GM12873 (cell line): ENCODE results near the gene SOX8.

Experiments
- TF ChIP-seq, protein P1 (sequence below): IDR thresholded peaks from 2 replicates; pipeline ENCODE4 v1.5.1; 2012; ENCODE audit warnings: low read depth, mild to moderate bottlenecking, moderate library complexity, low read length, control low read depth; ENCODE audit not compliant: insufficient read depth; ENCODE audit errors: missing control alignments

SOX8 gene

DNA sequence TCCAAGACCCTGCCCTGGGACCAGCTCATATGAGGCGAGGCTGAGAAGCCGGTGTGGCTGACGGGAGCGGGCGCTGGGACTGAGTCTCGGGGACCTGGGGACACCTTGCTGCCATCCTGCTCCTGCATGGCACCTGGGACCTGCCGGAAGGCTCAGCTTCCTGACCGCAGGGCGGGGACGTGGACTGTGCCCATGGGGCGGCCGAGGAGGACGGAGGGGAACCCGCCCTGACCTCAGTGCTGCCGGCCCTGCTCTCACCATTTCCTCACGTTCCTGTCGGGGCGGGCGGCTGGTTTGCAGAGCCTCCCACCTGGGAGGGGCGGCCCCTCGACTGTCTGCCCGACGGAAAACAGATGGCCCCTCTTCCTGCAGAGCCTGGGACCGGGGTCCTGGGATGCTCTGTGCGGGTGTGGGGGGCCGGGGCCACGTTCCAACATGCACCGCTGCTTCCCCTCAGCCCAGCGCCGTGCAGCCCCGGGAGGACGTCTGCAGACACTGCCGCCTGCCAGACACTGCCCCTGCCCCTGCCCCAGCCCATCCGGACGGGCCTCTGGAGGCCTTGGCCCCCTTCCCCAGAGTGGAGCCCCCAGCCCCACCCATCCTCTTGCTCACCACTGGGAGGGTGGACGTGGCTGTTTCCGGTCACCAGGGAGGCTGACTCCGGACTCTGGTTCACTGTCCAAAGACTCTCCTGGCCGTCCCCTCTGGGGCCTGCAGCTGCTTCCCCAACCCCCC is 47.1 kb downstream of the SOX8 start:
- TF ChIP-seq, protein P1, sequence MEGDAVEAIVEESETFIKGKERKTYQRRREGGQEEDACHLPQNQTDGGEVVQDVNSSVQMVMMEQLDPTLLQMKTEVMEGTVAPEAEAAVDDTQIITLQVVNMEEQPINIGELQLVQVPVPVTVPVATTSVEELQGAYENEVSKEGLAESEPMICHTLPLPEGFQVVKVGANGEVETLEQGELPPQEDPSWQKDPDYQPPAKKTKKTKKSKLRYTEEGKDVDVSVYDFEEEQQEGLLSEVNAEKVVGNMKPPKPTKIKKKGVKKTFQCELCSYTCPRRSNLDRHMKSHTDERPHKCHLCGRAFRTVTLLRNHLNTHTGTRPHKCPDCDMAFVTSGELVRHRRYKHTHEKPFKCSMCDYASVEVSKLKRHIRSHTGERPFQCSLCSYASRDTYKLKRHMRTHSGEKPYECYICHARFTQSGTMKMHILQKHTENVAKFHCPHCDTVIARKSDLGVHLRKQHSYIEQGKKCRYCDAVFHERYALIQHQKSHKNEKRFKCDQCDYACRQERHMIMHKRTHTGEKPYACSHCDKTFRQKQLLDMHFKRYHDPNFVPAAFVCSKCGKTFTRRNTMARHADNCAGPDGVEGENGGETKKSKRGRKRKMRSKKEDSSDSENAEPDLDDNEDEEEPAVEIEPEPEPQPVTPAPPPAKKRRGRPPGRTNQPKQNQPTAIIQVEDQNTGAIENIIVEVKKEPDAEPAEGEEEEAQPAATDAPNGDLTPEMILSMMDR: no peak

DNA sequence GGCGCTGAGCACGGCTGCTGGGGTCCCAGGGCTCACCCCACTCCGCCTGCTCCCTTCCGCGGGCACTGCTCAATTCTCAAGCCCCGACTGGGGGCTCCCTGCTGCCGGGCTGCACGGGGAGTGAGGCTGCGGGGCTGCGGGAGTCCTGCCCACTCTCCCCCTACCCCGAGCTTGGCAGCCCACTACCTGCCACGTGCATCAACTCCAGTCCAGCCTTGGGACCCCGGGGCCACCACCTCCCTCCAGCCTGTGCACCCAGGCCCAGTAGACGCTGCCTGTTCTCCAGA is 47.6 kb downstream of the SOX8 start:
- TF ChIP-seq, protein P1: no peak

DNA sequence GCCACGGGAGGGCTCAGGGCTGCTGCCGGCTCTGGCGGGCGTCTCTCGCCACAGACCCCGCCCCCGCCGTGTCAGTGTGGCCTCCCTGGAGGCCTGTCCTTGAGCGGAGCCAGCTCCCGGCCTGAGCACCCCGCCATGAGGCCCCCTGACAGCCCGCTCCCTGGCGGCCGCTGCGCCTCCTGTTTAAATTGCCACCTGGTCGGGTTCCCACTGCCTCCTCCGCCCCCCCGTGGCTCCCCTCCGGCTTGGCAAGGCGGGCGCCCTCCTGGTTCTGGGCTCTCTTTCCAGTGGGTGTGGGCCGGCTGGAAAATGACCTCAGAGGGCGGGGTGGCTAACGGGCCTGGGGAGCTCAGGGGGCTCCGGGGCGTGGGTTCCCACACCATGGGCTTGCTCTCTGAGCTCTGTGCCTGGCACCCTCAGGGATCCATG is 48.9 kb downstream of the SOX8 start:
- TF ChIP-seq, protein P1: no peak

DNA sequence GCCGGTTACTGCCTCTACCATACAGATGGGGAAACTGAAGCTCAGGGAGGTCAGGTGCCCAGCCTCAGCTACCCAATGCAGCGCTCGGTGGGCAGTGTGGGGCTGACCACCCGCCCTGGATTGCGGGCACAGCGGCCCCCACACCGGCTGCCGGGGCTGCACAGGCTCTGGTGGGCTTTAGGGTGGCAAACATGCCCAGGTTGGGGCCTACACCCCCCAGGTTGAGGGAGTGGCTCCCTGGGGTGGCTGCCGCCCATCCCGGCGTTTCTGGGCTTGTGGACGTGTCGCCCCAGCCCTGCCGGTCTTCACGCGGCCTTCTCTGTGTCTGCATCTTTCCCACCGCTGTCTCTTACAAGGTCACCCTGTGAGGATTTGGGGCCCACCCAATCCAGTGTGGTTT is 50.1 kb downstream of the SOX8 start:
- TF ChIP-seq, protein P1: no peak

GRCh38 chr16:1032607-1033006 is 51.0 kb downstream of the SOX8 start:
- TF ChIP-seq, protein P1: no peak

- TF ChIP-seq, protein P1: no peak
Observed at GRCh38 chr16:1033128-1033679, 51.6 kb downstream of the SOX8 start.

DNA sequence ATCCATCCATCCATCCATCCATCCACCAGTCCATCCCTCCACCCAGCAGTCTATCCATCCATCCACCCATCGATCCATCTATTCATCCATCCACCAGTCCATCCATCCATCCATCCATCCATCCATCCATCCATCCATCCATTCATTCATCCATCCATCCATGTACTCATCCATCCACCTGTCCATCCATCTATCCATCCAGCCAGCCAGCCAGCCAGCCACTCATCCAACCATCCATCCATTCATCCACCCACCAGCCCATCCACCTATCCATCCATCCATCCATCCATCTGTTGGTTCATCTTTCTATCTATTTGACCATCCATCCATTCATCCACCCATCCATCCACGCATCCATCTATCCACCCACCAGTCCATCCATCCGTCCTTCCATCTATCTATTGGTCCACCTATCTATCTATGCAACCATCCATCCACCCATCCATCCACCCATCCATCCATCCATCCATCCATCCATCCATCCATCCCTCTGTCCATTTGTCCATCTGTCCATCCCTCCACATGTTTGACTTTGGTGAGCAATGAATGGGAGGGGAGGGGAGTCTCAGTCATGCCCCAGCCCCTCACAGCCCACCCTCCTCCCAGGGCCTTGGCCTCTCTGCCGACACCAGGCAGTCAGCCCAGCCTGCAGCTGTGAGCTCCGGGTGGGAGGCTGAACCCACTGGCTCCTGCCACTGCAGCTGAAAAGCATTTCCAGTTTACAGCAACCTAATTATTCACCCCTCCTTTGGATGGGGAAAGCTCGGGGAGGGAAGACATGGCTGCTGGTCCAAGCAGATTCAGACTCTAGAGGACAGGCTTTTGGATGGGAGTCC is 52.9 kb downstream of the SOX8 start:
- TF ChIP-seq, protein P1: no peak
